Ishikawa (cell line): Measurements from ENCODE around the gene SEL1L2.

Experiments used
- CEBPB ChIP-seq: IDR thresholded peaks from 2 replicates; pipeline ENCODE4 v1.6.1; 2012
- CREB1 ChIP-seq: IDR thresholded peaks from 2 replicates; pipeline ENCODE4 v1.6.1; 2012; ENCODE audit warnings: low read depth
- EGR1 ChIP-seq: IDR thresholded peaks from 2 replicates; pipeline ENCODE4 v1.6.1; 2012
- EP300 ChIP-seq: IDR thresholded peaks from 2 replicates; pipeline ENCODE4 v1.6.1; 2012; ENCODE audit warnings: borderline replicate concordance
- FOXM1 ChIP-seq: IDR thresholded peaks from 2 replicates; pipeline ENCODE4 v1.6.1; 2012; ENCODE audit warnings: low read depth, borderline replicate concordance
- NFIC ChIP-seq: IDR thresholded peaks from 2 replicates; pipeline ENCODE4 v1.6.1; 2012
- RAD21 ChIP-seq: IDR thresholded peaks from 2 replicates; pipeline ENCODE4 v1.6.1; 2012; ENCODE audit warnings: low read depth
- TAF1 ChIP-seq: IDR thresholded peaks from 2 replicates; pipeline ENCODE4 v1.6.1; 2012; ENCODE audit warnings: low read depth, mild to moderate bottlenecking
- TCF12 ChIP-seq: IDR thresholded peaks from 2 replicates; pipeline ENCODE4 v1.6.1; 2012; ENCODE audit warnings: low read depth
- TEAD4 ChIP-seq: IDR thresholded peaks from 2 replicates; pipeline ENCODE4 v1.6.1; 2012
- YY1 ChIP-seq: IDR thresholded peaks from 2 replicates; pipeline ENCODE4 v1.6.1; 2012; ENCODE audit warnings: low read depth
- ZBTB7A ChIP-seq: IDR thresholded peaks from 2 replicates; pipeline ENCODE4 v1.6.1; 2012; ENCODE audit warnings: low read depth
- TF ChIP-seq, protein P1 (sequence below): IDR thresholded peaks from 2 replicates; pipeline ENCODE4 v1.6.1; 2012
- TF ChIP-seq, protein P2 (sequence below): IDR thresholded peaks from 2 replicates; pipeline ENCODE4 v1.6.1; 2012; ENCODE audit warnings: low read depth, mild to moderate bottlenecking
- TF ChIP-seq, protein P3 (sequence below): IDR thresholded peaks from 2 replicates; pipeline ENCODE4 v1.6.1; 2012

The SEL1L2 gene

GRCh38 chr20:13858871-13859270 lies 131.5 kb downstream of the SEL1L2 start:
- no peak for TF ChIP-seq EP300
- TF ChIP-seq EGR1 = no peak
- TF ChIP-seq RAD21 = no peak
- TF ChIP-seq YY1 = no peak

DNA sequence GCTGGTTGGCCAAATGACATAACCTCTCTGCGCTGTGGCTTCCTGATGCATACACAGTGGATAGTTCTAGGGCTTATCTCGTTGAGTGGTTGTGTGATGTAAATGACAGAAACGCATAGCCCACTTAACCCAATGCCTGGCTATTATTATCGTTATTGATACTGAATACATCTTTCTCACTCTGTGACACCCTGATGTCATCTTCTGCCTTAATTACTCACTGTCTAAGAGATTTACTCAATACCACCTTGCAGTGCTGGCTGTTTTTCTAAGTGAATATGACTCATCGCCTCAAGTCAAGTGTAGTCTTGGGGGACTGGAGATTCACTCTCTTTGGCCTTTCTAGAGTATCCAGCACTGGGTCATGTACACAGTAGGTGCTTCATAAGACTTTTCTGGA lies 132.0 kb downstream of the SEL1L2 start:
- TF ChIP-seq ZBTB7A (no peak), TEAD4 (no peak)

DNA sequence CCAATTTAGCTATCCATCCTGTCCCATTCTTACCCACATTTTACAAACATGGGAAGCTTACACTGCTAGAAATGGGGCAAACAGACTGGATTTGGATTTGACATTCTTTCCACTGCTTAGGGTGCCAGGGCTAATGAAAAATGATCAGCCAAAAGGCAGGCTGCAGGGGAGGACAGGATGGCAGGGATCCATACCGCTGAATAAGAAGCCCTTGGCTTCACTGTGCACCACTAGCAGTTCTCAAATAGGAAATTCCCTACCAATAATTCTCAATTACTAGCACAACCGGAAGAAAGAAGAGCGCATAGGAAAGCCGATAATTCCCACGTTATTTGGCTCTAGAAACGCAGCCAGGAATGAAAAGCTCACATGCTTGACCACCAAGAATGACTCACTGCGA lies 132.5 kb downstream of the SEL1L2 start:
- TF ChIP-seq, protein P1, sequence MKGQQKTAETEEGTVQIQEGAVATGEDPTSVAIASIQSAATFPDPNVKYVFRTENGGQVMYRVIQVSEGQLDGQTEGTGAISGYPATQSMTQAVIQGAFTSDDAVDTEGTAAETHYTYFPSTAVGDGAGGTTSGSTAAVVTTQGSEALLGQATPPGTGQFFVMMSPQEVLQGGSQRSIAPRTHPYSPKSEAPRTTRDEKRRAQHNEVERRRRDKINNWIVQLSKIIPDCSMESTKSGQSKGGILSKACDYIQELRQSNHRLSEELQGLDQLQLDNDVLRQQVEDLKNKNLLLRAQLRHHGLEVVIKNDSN = no peak
- TF ChIP-seq, protein P2, sequence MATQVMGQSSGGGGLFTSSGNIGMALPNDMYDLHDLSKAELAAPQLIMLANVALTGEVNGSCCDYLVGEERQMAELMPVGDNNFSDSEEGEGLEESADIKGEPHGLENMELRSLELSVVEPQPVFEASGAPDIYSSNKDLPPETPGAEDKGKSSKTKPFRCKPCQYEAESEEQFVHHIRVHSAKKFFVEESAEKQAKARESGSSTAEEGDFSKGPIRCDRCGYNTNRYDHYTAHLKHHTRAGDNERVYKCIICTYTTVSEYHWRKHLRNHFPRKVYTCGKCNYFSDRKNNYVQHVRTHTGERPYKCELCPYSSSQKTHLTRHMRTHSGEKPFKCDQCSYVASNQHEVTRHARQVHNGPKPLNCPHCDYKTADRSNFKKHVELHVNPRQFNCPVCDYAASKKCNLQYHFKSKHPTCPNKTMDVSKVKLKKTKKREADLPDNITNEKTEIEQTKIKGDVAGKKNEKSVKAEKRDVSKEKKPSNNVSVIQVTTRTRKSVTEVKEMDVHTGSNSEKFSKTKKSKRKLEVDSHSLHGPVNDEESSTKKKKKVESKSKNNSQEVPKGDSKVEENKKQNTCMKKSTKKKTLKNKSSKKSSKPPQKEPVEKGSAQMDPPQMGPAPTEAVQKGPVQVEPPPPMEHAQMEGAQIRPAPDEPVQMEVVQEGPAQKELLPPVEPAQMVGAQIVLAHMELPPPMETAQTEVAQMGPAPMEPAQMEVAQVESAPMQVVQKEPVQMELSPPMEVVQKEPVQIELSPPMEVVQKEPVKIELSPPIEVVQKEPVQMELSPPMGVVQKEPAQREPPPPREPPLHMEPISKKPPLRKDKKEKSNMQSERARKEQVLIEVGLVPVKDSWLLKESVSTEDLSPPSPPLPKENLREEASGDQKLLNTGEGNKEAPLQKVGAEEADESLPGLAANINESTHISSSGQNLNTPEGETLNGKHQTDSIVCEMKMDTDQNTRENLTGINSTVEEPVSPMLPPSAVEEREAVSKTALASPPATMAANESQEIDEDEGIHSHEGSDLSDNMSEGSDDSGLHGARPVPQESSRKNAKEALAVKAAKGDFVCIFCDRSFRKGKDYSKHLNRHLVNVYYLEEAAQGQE = no peak
- TF ChIP-seq, protein P3, sequence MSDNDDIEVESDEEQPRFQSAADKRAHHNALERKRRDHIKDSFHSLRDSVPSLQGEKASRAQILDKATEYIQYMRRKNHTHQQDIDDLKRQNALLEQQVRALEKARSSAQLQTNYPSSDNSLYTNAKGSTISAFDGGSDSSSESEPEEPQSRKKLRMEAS = no peak
- TF ChIP-seq CREB1 (no peak), FOXM1 (no peak), NFIC (no peak), CEBPB (no peak), TAF1 (no peak), TEAD4 (no peak), TCF12 (no peak), ZBTB7A (no peak), RAD21 (no peak), EP300 (no peak), YY1 (no peak)

- TF ChIP-seq RAD21 = no peak
- TF ChIP-seq, protein P3 = no peak
These were observed 133.1 kb downstream of the SEL1L2 start for GRCh38 chr20:13857304-13857703.

DNA sequence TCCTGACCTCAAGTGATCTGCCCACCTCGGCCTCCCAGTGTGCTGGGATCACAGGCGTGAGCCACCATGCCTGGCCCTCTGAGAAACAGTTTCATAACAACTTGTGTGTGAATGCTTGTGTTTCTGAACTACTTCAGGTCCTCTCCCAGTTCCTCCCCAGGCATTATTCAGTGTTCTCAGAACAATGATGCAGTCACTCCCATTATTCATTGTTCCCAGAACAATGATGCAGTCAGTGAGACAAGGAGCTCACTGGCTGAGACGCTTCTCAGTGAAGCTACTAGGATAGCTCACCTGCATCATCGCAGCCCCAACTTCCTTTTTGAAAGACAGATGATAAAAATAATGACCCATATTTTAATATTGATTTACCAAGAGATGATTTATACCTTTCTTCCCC lies 134.1 kb downstream of the SEL1L2 start:
- TF ChIP-seq NFIC = no peak
- TF ChIP-seq, protein P1 = no peak
- TF ChIP-seq EP300 = no peak
- no peak for TF ChIP-seq YY1
- TF ChIP-seq EGR1 = no peak
- TF ChIP-seq TAF1 = no peak
- no peak for TF ChIP-seq TEAD4
- no peak for TF ChIP-seq ZBTB7A
- no peak for TF ChIP-seq RAD21
- TF ChIP-seq, protein P2 = no peak
- TF ChIP-seq, protein P3 = no peak

GRCh38 chr20:13855613-13856012 lies 134.8 kb downstream of the SEL1L2 start:
- TF ChIP-seq EP300 = no peak
- no peak for TF ChIP-seq FOXM1
- no peak for TF ChIP-seq TEAD4
- TF ChIP-seq, protein P2 = no peak
- no peak for TF ChIP-seq ZBTB7A
- TF ChIP-seq CEBPB = no peak
- TF ChIP-seq YY1 = no peak
- TF ChIP-seq, protein P1 = no peak
- TF ChIP-seq, protein P3 = no peak
